Subcutaneous adipose tissue (tissue), 4 donors: ENCODE results near the gene TMEM39B. TPM values are rescaled to one million over a fixed set of nuclear protein-coding genes. Genes with fewer than 3 reads are reported as not detected.

ENCODE experiments used
- CTCF ChIP-seq: fragments of 450-650 bp; IDR thresholded peaks from one replicate; pipeline ENCODE4 v1.5.1; 2016; ENCODE audit warnings: low read depth, mild to moderate bottlenecking, control low read depth, antibody characterized with exemption, moderate library complexity
- total RNA-seq, 4 donors: library from RNA; depleted of rRNA; stranded (reverse); fragments of >200 nt; gene quantifications; one replicate each; pipeline ENCODE4 v1.1.0, GENCODE V29; 2016

Gene TMEM39B
- total RNA-seq, 4 donors from 2014 or later = 1.8 to 6.8 (median 4.7) TPM

GRCh38 chr1:32105338-32105737, 32.6 kb downstream of the TMEM39B start:
- TF ChIP-seq CTCF = no peak

- TF ChIP-seq CTCF = no peak
These were observed 34.0 kb downstream of the TMEM39B start for GRCh38 chr1:32106663-32107275.

GRCh38 chr1:32107742-32108661, 35.3 kb downstream of the TMEM39B start, which contains the start of gene KPNA6:
TSS of gene KPNA6 (plus strand) at chr1:32108056. CDS start at chr1:32108131, 75 bp downstream.
- no peak for TF ChIP-seq CTCF

GRCh38 chr1:32111040-32111623, 38.4 kb downstream of the TMEM39B start:
- no peak for TF ChIP-seq CTCF

GRCh38 chr1:32111789-32112188, 39.0 kb downstream of the TMEM39B start:
- no peak for TF ChIP-seq CTCF

GRCh38 chr1:32112806-32113375, 40.2 kb downstream of the TMEM39B start:
- TF ChIP-seq CTCF = no peak

- no peak for TF ChIP-seq CTCF
These were observed 41.7 kb downstream of the TMEM39B start for GRCh38 chr1:32114420-32114819.
